HepG2 (cell line): ENCODE results near the gene RUVBL2. TPM values are rescaled to one million over a fixed set of nuclear protein-coding genes. Genes with fewer than 3 reads are reported as not detected.
A peak's percentile ranks its signal among the peaks of the same experiment; 100 is the strongest.

ENCODE experiments used
- ATF6 ChIP-seq: sonication (generic); formaldehyde crosslinking; conservative IDR thresholded peaks from 2 replicates; pipeline ENCODE4 v1.4.0; 2020; ENCODE audit warnings: missing genetic modification reagents
- CCDC6 ChIP-seq: sonication (generic); formaldehyde crosslinking; IDR thresholded peaks from 2 replicates; pipeline ENCODE4 v1.8.1; 2022; ENCODE audit warnings: mild to moderate bottlenecking, missing genetic modification reagents, moderate library complexity
- DBP ChIP-seq: sonication (generic); formaldehyde crosslinking; IDR thresholded peaks from 2 replicates; pipeline ENCODE4 v1.4.0; 2020; ENCODE audit warnings: missing genetic modification reagents; ENCODE audit errors: not compliant biosample characterization
- HIVEP1 ChIP-seq: sonication (generic); formaldehyde crosslinking; IDR thresholded peaks from 2 replicates; pipeline ENCODE4 v1.4.0; 2020; ENCODE audit warnings: mild to moderate bottlenecking, missing genetic modification reagents
- ISL2 ChIP-seq: sonication (generic); formaldehyde crosslinking; IDR thresholded peaks from 2 replicates; pipeline ENCODE4 v1.5.0; 2020; ENCODE audit warnings: missing genetic modification reagents
- MXI1 ChIP-seq: IDR thresholded peaks from 3 replicates; pipeline ENCODE4 v1.6.1; 2012; ENCODE audit warnings: low read depth, low read length, inconsistent platforms, borderline replicate concordance
- POLR2AphosphoS2 ChIP-seq: IDR thresholded peaks from 2 replicates; pipeline ENCODE4 v1.6.1; 2011; ENCODE audit warnings: low read depth, low read length, improper control_type of control experiment
- POLR2AphosphoS5 ChIP-seq: IDR thresholded peaks from 2 replicates; pipeline ENCODE4 v1.6.1; 2012; ENCODE audit warnings: low read depth, low read length
- SALL1 ChIP-seq: sonication (generic); formaldehyde crosslinking; IDR thresholded peaks from 2 replicates; pipeline ENCODE4 v1.8.0; 2022; ENCODE audit warnings: mild to moderate bottlenecking, missing genetic modification reagents
- TFAP4 ChIP-seq: sonication (generic); IDR thresholded peaks from 2 replicates; pipeline ENCODE4 v1.6.1; 2016; ENCODE audit warnings: low read depth, borderline replicate concordance
- WIZ ChIP-seq: sonication (generic); formaldehyde crosslinking; IDR thresholded peaks from 2 replicates; pipeline ENCODE4 v1.5.1; 2020; ENCODE audit warnings: mild to moderate bottlenecking, missing genetic modification reagents
- ZBTB3 ChIP-seq: sonication (generic); formaldehyde crosslinking; IDR thresholded peaks from 2 replicates; pipeline ENCODE4 v1.4.0; 2020; ENCODE audit warnings: low read depth, mild to moderate bottlenecking, moderate library complexity, missing genetic modification reagents, borderline replicate concordance
- ZBTB46 ChIP-seq: sonication (generic); formaldehyde crosslinking; IDR thresholded peaks from 2 replicates; pipeline ENCODE4 v1.4.0; 2020; ENCODE audit warnings: mild to moderate bottlenecking, missing genetic modification reagents, borderline replicate concordance
- ZNF121 ChIP-seq: sonication (generic); formaldehyde crosslinking; IDR thresholded peaks from 2 replicates; pipeline ENCODE4 v1.5.0; 2020; ENCODE audit warnings: mild to moderate bottlenecking, missing genetic modification reagents
- ZNF124 ChIP-seq: sonication (generic); formaldehyde crosslinking; IDR thresholded peaks from 2 replicates; pipeline ENCODE4 v1.4.0; 2020; ENCODE audit warnings: missing genetic modification reagents
- ZNF276 ChIP-seq: sonication (generic); formaldehyde crosslinking; IDR thresholded peaks from 2 replicates; pipeline ENCODE4 v1.4.0; 2020; ENCODE audit warnings: mild to moderate bottlenecking, low read depth, missing genetic modification reagents
- ZNF317 ChIP-seq: sonication (generic); formaldehyde crosslinking; IDR thresholded peaks from 2 replicates; pipeline ENCODE4 v1.5.0; 2020; ENCODE audit warnings: mild to moderate bottlenecking, missing genetic modification reagents
- ZNF513 ChIP-seq: sonication (generic); formaldehyde crosslinking; conservative IDR thresholded peaks from 2 replicates; pipeline ENCODE4 v1.5.0; 2020; ENCODE audit warnings: missing genetic modification reagents
- ZNF598 ChIP-seq: sonication (generic); formaldehyde crosslinking; IDR thresholded peaks from 2 replicates; pipeline ENCODE4 v1.5.1; 2020; ENCODE audit warnings: mild to moderate bottlenecking, missing genetic modification reagents, borderline replicate concordance
- ZNF747 ChIP-seq: sonication (generic); formaldehyde crosslinking; IDR thresholded peaks from 2 replicates; pipeline ENCODE4 v1.8.1; 2023; ENCODE audit warnings: missing genetic modification reagents, mild to moderate bottlenecking, borderline replicate concordance
- polyA plus RNA-seq, 8 experiments: library from polyadenylated mRNA; depleted of rRNA in 3 of 8; stranded (reverse) in 7 of 8; unstranded in 1 of 8; fragments of >200 nt; fragmentation: Illumina TruSeq in 4 of 8; extraction: Trizol in 4 of 8; gene quantifications; 2 replicates each; pipeline versions ENCODE4 v1.2.1 to v1.2.3, GENCODE V29; 2011 to 2016; ENCODE audit warnings: low read depth in 4 of 8, missing spikeins in 1 of 8, mixed read lengths in 1 of 8; ENCODE audit not compliant: insufficient read depth in 1 of 8
- total RNA-seq, 5 experiments: library from RNA; depleted of rRNA; stranded (reverse); fragments of >200 nt; fragmentation: Illumina TruSeq; extraction: Trizol; gene quantifications; 2 replicates each; pipeline ENCODE4 v1.2.3, GENCODE V29; 2016; ENCODE audit warnings: low read depth in 1 of 5

The RUVBL2 gene
- total and polyA plus RNA-seq, 2 of the 13 experiments (the other 11 are each of a cell fraction or from before 2014, with no cell fraction given): 120 to 122 TPM

- no peak for TF ChIP-seq ZBTB46 (CRISPR knock-in tag)
- TF ChIP-seq POLR2AphosphoS5: peak; percentile 47; the same call in 1 of the 2 replicates
- no peak; the same call in 1 of the 2 replicates for TF ChIP-seq ZNF598 (CRISPR knock-in tag)
- TF ChIP-seq ISL2 (CRISPR knock-in tag): peak; percentile 28
- peak; percentile 70 for TF ChIP-seq ZNF317 (CRISPR knock-in tag)
- 0 out of 2 replicates have a peak, but pooled peaks have one; percentile 14 for TF ChIP-seq WIZ (CRISPR knock-in tag)
- TF ChIP-seq MXI1: peak; percentile 82; the same call in 1 of the 3 replicates
- TF ChIP-seq ZNF276: no peak; the same call in 1 of the 2 replicates
- TF ChIP-seq TFAP4: peak; percentile 40; the same call in 1 of the 2 replicates
- no peak for TF ChIP-seq ATF6 (CRISPR knock-in tag)
- peak; percentile 70; the same call in 1 of the 2 replicates for TF ChIP-seq CCDC6 (CRISPR knock-in tag)
- TF ChIP-seq ZNF513 (CRISPR knock-in tag): no peak
- TF ChIP-seq ZNF121 (CRISPR knock-in tag): no peak
- TF ChIP-seq HIVEP1 (CRISPR knock-in tag): no peak; the same call in none of the 2 replicates
- no peak for TF ChIP-seq ZNF747 (CRISPR knock-in tag)
- no peak for TF ChIP-seq POLR2AphosphoS2
- no peak; the same call in 1 of the 2 replicates for TF ChIP-seq ZNF124 (CRISPR knock-in tag)
- TF ChIP-seq ZBTB3 (CRISPR knock-in tag): no peak
- peak; percentile 85 for TF ChIP-seq SALL1 (CRISPR knock-in tag)
- peak; percentile 71 for TF ChIP-seq DBP (CRISPR knock-in tag)
Observed at GRCh38 chr19:48954595-48955307, 38.9 kb upstream of the RUVBL2 start, which contains the start of gene BAX (continued).
